Right lobe of liver (tissue), 4 donors: Measurements from ENCODE around the gene TTLL5.

Source experiments
- POLR2A ChIP-seq: fragments of 450-650 bp; IDR thresholded peaks from one replicate; pipeline ENCODE4 v1.6.1; 2017; ENCODE audit warnings: antibody characterized with exemption, mild to moderate bottlenecking
- TF ChIP-seq, protein P1 (sequence below), 4 donors: fragments of 200-600 bp in 3 of 4; fragments of 450-650 bp in 1 of 4; IDR thresholded peaks; one replicate each; pipeline versions ENCODE4 v1.5.1 to v1.8.0; 2016 to 2022; ENCODE audit warnings: antibody characterized with exemption in 4 of 4, mild to moderate bottlenecking in 2 of 4
- donor health status: DM: no; HTN: no; CAD: no.
- donor health status: DM: no; HTN: no; CAD: no.
- donor health status: DM: no; HTN: yes; CAD: no.

DNA sequence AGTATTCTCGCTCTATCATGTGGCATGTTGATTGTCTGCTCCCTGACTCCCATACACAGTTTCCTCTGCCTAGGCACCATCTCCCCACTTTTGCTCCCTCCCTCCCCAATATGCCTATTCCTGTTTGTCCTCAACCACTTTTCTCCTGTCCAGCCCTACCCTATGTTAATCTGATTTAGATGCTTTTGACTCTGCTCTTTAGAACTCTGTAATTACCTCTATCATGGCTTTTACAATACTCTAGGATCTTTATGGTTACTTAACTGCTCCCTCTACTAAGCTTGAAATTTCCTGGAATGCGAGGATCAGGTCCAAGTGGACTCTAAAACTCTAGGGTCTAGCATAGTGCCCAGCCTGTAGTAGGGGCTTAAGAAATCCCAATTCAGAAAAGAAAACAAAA is 252.1 kb downstream of the TTLL5 start:
- TF ChIP-seq, protein P1, sequence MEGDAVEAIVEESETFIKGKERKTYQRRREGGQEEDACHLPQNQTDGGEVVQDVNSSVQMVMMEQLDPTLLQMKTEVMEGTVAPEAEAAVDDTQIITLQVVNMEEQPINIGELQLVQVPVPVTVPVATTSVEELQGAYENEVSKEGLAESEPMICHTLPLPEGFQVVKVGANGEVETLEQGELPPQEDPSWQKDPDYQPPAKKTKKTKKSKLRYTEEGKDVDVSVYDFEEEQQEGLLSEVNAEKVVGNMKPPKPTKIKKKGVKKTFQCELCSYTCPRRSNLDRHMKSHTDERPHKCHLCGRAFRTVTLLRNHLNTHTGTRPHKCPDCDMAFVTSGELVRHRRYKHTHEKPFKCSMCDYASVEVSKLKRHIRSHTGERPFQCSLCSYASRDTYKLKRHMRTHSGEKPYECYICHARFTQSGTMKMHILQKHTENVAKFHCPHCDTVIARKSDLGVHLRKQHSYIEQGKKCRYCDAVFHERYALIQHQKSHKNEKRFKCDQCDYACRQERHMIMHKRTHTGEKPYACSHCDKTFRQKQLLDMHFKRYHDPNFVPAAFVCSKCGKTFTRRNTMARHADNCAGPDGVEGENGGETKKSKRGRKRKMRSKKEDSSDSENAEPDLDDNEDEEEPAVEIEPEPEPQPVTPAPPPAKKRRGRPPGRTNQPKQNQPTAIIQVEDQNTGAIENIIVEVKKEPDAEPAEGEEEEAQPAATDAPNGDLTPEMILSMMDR (IDR thresholded peaks at IDR 0.05) = no peak
- no peak for TF ChIP-seq POLR2A
